Frontal cortex (tissue), 4 donors: Measurements from ENCODE around the gene MUC20. TPM values are rescaled to one million over a fixed set of nuclear protein-coding genes. Genes with fewer than 3 reads are reported as not detected.
"Not testable (repeated sequence)": the region's sequence is repeated elsewhere in the genome, so short reads cannot be mapped to it uniquely, and the experiment has no call there.

ENCODE experiments used
- DNase-seq, 2 donors: peaks; one replicate each; pipeline ENCODE4 v3.0.0; 2012; ENCODE audit warnings: low spot score in 2 of 2
- FAIRE-seq: peaks from 2 replicates; lab custom pipeline; 2012; peaks lifted over from hg19 to GRCh38; lab: Jason Lieb, UNC
- total RNA-seq: library from RNA; depleted of rRNA; stranded (reverse); fragments of >200 nt; gene quantifications from one replicate; pipeline ENCODE4 v1.2.3, GENCODE V29; 2014
- donor health status: control.
- donor health status: control.
- donor health status: control.

MUC20 gene, protein sequence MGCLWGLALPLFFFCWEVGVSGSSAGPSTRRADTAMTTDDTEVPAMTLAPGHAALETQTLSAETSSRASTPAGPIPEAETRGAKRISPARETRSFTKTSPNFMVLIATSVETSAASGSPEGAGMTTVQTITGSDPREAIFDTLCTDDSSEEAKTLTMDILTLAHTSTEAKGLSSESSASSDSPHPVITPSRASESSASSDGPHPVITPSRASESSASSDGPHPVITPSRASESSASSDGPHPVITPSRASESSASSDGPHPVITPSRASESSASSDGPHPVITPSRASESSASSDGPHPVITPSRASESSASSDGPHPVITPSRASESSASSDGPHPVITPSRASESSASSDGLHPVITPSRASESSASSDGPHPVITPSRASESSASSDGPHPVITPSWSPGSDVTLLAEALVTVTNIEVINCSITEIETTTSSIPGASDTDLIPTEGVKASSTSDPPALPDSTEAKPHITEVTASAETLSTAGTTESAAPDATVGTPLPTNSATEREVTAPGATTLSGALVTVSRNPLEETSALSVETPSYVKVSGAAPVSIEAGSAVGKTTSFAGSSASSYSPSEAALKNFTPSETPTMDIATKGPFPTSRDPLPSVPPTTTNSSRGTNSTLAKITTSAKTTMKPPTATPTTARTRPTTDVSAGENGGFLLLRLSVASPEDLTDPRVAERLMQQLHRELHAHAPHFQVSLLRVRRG
- 2.0 TPM for total RNA-seq

- FAIRE-seq, DNase-seq: not testable (repeated sequence)
Measured at GRCh38 chr3:195720831-195721506, at the start of gene MUC20. Gene MUC20 (plus strand): TSS chr3:195720978. CDS start chr3:195721008, 30 bp downstream.

DNA sequence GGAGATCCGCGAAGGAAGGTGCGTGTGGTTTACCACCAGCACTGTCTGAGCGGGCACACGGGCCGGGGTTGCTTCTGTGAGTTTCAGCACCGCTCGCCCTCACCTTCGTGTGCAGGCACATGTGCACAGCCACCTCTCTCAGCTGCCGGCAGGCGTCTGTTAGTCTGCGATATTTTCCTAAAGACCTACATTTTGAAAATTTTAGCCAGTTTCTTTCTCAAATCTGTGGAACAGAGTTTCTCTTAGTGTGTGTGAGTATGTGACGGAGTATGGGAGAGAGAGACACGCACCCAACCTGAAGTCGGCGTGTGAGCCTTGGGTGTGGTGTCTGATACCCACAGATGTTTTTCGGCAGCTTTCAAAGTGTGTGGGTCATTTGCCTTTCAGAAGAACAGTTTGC lies 49.5 kb upstream of the MUC20 start:
- DNase-seq, FAIRE-seq: not testable (repeated sequence)

DNA sequence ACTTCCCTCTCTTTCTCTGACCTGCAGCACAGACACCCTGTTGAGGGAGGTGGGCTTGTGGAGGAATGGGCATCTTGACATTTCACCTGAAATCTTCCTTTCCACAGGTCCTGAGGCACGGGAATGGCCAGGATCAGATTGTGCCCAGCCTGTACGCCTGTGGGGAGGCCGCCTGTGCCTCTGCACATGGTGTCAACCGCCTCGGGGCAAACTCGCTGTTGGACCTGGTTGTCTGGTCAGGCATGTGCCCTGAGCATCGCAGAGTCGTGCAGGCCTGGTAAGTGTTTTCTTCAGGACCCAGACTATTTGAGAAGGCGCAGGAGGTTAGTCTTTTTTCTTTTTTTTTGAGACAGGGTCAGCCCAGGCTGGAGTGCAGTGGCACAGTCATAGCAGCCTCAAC lies 47.1 kb upstream of the MUC20 start:
- not testable (repeated sequence) for FAIRE-seq, DNase-seq

DNA sequence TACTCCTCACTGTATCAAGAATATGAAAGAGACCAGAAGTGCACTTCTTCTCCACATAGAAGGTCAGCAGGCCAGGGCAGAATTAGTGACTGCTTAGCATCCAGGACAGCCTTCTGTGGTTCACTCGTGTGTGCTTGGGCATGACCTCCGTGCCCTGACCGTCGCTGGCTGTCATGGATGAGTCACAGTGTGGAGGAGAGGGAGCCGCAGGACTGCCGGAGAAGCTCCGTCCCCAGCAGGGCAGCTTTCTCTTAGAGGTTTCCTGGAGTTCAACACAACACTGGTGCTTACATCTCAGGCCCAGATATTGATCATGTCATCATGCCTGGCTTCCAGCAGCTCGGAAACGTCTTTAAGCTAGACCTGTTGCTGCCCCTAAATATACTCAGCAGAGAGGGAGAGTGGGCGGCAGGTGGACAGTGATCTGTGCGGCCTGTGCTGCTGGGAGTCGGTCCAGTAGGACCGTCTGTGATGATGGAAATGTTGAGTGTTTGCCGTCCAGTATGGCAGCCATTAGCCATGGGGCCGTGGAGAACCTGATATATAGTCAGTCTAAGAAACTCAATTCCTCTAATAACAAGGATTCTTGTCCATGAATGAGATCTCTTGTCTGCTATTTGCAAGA lies 42.3 kb upstream of the MUC20 start:
- DNase-seq, FAIRE-seq: not testable (repeated sequence)

GRCh38 chr3:195680690-195681089 lies 40.1 kb upstream of the MUC20 start:
- not testable (repeated sequence) for DNase-seq, FAIRE-seq

DNA sequence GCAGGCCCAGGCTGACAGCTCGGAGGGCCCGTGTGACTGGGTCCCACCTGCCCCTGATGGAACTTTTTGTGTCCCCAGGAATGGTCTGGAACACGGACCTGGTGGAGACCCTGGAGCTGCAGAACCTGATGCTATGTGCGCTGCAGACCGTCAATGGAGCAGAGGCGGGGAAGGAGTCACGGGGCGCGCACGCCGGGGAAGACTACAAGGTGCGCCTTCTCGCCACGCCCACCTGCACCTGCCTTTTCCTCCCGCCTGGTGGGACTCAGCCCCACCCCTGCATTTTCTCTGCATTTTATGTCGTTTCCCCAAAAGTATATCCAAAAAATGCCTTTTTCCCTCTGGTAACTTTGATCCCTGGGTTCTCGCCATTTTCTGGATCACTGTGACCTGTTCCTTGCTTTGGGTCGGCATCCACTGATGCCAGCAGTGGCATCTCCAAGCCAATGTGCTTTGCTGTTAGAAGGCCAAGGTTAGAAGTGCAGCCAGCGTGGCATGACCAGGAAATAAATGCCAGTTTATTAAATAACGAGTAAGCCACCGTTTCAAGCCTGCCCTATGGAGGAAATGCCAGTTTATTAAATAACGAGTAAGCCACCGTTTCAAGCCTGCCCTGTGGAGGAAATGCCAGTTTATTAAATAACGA lies 39.2 kb upstream of the MUC20 start:
- not testable (repeated sequence) for DNase-seq, FAIRE-seq

GRCh38 chr3:195682104-195682742 lies 38.6 kb upstream of the MUC20 start:
- DNase-seq, FAIRE-seq: not testable (repeated sequence)

DNA sequence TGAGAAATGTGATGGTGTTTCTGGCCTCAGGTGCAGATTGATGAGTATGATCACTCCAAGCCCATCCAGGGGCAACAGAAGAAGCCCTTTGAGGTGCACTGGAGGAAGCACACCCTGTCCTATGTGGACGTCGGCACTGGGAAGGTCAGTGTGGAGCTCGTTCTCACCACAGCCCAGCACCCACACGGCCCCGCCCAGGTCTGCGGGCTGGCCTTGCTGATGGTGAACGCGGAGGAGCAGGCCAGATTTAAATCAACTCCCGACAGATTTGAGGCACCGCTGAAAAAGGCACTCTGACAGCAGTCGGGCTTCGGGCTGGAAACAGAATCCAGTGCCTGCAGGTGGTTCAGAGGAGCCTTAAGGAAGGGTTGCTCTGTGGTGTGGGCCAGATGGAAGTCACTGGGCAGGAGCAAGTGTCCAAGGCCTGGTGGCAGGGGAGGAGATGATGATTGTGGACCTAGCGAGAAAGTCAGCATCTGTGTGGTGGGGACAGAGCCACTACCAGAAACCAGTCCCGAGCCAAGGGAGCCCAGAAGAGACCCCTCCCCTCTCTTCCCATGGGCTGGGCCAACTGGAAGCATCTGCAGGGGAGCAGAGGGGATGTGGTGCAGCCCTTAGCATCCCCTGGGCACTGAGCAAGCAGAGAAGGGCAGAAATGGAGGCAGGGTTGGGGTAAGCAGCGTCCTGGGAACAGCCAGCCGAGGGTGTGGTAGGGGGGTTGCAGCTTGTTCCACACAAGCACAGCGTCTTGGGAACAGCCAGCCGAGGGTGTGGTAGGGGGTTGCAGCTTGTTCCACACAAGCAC lies 36.9 kb upstream of the MUC20 start:
- FAIRE-seq, DNase-seq: not testable (repeated sequence)

- not testable (repeated sequence) for DNase-seq, FAIRE-seq
Measured at GRCh38 chr3:195684527-195685257, 36.1 kb upstream of the MUC20 start.

DNA sequence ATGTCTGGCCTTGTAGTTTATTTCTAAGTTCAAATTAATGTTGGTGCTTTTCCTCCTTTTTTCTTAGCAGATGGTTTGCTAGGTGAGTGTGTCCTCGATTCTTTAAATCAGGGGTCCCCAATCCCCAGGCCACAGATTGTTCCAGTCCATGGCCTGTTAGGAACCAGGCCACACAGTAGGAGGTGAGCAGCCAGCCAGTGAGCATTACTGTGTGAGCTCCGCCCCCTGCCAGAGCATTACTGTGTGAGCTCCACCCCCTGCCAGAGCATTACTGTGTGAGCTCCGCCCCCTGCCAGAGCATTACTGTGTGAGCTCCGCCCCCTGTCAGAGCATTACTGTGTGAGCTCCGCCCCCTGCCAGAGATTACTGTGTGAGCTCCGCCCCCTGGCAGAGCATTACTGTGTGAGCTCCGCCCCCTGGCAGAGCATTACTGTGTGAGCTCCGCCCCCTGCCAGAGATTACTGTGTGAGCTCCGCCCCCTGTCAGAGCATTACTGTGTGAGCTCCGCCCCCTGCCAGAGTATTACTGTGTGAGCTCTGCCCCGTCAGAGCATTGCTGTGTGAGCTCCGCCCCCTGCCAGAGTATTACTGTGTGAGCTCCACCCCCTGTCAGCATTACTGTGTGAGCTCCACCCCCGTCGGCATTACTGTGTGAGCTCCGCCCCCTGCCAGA lies 34.1 kb upstream of the MUC20 start:
- FAIRE-seq, DNase-seq: not testable (repeated sequence)

DNA sequence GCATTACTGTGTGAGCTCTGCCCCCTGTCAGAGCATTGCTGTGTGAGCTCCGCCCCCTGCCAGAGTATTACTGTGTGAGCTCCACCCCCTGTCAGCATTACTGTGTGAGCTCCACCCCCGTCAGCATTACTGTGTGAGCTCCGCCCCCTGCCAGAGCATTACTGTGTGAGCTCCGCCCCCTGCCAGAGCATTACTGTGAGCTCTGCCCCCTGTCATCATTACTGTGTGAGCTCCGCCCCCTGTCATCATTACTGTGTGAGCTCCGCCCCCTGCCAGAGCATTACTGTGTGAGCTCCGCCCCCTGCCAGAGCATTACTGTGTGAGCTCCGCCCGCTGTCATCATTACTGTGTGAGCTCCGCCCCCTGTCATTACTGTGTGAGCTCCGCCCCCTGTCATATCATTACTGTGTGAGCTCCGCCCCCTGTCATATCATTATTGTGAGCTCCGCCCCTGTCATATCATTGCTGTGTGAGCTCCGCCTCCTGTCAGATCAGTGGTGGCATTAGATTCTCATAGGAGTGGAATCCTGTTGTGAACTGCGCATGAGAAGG lies 33.5 kb upstream of the MUC20 start:
- not testable (repeated sequence) for FAIRE-seq, DNase-seq

- not testable (repeated sequence) for DNase-seq
Measured at GRCh38 chr3:195688471-195689183, 32.2 kb upstream of the MUC20 start.

GRCh38 chr3:195689184-195690070 lies 31.4 kb upstream of the MUC20 start:
- not testable (repeated sequence) for FAIRE-seq, DNase-seq

More at GRCh38 chr3:195688471-195689183, 32.2 kb upstream of the MUC20 start:
- not testable (repeated sequence) for FAIRE-seq

DNA sequence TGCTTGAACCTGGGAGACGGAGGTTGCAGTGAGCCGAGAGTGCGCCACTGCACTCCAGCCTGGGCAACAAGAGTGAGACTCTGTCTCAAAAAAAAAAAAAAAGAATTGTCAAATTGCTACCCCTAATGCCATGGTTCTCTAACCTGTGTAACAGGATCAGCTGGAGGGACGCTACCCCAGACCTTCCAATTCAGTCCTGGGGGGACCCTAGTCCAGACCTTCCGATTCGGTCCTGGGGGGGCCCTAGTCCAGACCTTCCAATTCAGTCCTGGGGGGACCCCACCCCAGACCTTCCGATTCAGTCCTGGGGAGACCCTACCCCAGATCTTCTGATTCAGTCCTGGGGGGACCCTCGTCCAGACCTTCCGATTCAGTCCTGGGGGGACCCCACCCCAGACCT lies 29.8 kb upstream of the MUC20 start:
- FAIRE-seq (no peak), DNase-seq (no peak)
